H54 (cell line): ENCODE results near the gene P3H3.

Source experiments
- DNase-seq: peaks from one replicate; pipeline ENCODE4 v3.0.0; 2011; ENCODE audit warnings: low spot score, mixed read lengths; ENCODE audit not compliant: insufficient read length
- FAIRE-seq: peaks from 3 replicates; lab custom pipeline; 2011; peaks lifted over from hg19 to GRCh38; lab: Jason Lieb, UNC
- POLR2A ChIP-seq: IDR thresholded peaks from 2 replicates; pipeline ENCODE4 v1.6.1; 2011; ENCODE audit warnings: low read depth, mild to moderate bottlenecking, low read length

Gene P3H3

DNA sequence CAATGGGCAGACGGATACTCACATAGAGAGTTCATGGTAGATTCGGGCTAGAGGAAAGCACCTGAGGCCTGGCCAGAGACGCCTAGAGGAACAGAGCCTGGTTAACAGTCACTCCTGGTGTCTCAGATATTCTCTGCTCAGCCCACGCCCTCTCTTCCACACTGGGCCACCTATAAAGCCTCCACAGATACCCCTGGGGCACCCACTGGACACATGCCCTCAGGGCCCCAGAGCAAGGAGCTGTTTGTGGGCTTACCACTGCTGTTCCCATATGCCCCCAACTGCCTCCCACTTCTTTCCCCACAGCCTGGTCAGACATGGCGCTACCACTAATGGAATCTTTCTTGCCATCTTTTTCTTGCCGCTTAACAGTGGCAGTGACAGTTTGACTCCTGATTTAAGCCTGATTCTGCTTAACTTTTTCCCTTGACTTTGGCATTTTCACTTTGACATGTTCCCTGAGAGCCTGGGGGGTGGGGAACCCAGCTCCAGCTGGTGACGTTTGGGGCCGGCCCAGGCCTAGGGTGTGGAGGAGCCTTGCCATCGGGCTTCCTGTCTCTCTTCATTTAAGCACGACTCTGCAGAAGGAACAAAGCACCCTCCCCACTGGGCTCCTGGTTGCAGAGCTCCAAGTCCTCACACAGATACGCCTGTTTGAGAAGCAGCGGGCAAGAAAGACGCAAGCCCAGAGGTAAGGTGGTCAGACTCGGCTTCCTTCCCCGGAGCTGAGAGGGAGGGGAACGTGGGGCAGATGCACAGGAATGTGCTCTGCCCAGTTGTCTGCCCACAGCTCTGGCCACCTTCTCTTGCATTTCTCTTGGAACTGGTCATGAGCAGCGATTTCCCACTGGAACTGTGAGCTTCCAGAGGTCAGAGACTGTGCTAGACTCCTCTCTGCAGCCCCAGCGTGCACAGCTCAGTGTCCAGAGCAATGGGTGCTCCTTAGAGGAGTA lies 39.0 kb upstream of the P3H3 start, which contains the start of gene CD4:
CD4 (plus strand) TSS at position 557 of the 953 bp plus-strand sequence. CDS start 10,611 bp downstream, outside the sequence.
- FAIRE-seq (no peak), DNase-seq (no peak)
- TF ChIP-seq POLR2A, result no peak

DNA sequence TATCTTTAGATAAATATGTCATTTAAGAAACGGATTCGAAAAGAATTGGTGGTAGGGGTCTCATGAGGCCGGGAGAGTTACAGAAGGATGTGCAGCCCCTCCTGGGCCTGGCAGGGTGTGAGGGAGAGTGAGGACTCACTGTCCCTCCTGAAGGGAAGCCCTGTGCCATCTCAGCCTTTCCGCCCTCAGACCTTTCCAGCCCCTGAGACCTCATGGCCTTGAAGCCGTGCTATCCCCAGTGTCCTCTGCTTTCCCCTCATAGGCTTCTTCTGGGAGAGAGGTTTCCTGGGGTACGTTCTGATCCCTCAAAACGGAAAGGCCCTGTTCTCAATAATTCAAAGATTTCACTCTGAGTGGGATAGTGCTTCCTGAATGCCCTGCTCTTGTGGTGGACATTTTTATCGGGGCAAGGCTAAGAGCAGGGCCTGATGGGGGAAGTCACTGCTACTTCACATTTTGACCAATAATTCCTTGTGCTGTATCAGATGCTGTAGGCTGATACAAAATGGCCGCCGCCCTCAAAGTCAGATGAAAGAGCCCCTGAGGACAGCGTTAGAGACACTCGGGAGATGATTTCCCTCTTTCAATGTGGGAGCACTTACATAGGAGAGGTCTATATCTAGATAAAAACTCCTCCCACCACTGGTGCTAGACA lies 37.6 kb upstream of the P3H3 start:
- FAIRE-seq, result no peak
- TF ChIP-seq POLR2A, result no peak

DNA sequence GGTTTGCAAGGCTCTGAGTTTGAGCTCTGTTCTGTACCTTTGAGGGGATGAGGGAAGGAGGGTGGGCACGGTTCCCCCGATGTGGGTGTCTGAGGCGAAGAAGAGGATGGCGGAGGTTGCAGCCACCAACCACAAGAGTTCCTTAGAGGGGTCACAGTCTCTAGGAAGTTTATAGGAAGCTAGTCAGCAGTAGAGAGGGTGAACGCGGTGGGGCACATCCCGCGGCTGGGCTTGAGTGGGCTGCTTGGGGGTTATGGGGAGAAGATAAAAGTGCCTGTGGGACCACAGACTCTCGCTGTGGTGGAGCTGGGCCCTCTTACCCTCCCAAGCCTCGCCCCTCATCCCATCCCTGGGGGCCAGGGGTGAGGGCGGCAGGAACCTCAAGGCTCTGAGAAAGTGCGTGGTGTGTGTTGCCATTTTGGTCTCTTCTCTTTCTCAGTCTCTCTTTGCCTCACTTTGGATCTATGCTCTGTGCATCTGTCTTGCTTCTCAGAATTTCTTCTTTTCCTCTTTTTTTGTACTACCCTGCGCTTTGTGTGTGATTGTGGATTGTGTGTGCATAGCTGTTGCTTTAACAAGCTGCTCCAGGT lies 36.2 kb upstream of the P3H3 start:
- TF ChIP-seq POLR2A, result no peak
- FAIRE-seq (no peak), DNase-seq (no peak)

More for the DNA sequence above, 37.6 kb upstream of the P3H3 start:
- DNase-seq, result no peak

DNA sequence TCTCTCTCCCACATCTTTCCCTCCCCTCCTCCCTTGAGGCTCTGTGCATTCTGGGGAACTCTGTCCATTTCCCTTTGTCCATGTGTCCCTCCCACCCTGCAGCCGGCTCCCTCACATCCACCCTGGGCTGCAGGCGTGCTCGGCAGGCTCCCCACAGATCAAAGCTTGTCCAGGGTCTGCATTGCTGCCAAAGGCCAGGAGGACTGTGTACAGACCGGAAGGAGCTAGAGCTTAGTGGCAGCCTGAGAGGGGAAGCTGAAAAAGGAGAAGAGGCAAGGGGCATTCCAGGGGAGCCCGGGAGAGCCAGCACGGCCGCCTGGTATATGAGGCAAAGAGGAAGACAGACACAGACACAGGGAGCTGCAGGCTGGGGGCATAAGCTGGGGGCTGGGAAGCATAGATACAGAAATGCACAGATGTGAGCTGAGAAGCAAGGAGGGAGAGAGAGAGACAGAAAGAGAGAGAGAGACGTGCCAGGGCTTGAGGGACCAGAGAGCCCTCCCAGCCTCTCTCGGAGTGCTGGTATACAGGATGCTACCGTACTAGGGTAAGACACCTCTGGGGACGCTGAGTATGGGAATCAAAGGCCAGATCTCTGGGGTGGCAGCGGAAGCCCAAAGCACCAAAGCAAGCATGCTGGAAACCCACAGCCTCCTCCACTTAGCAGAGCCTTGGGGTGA lies 35.5 kb upstream of the P3H3 start:
- DNase-seq (no peak), FAIRE-seq (no peak)
- no peak for TF ChIP-seq POLR2A

DNA sequence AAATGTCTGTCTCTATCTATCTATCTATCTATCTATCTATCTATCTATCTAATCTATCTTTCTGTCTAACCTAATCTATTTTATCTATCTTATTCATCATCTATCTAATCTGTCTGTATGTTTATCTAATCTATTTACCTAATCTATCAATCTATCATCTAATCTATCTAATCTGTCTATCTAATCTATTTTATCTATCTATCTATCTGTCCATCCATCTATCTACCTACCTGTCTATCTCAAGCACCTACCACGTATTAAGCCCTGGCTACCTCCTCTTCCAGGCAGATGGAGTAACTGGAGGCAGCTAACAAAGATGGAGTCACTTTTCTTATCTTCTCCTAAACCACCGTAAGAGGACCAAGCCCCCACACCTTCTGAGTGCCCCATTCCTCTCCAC lies 33.1 kb upstream of the P3H3 start:
- TF ChIP-seq POLR2A, result no peak
- FAIRE-seq (no peak), DNase-seq (no peak)

DNA sequence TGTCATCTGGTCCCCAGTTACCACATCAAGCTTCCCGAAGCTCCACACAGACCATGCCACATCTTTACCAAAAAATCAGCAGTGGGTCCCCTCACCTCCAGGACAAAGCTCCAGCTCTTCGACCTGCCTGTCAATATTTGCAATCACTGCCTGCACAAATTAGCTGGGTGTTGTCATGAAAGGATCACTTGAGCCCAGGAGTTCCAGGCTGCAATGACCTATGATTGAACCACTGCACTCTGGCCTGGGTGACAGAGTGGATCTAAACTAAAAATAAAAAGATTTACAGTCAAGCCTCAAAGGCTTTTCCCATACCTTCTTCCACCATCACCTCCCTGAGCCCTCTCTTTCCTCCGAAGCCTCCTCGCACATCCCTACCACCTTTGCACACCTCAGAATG lies 31.6 kb upstream of the P3H3 start:
- TF ChIP-seq POLR2A, result no peak
- DNase-seq (no peak), FAIRE-seq (no peak)

DNA sequence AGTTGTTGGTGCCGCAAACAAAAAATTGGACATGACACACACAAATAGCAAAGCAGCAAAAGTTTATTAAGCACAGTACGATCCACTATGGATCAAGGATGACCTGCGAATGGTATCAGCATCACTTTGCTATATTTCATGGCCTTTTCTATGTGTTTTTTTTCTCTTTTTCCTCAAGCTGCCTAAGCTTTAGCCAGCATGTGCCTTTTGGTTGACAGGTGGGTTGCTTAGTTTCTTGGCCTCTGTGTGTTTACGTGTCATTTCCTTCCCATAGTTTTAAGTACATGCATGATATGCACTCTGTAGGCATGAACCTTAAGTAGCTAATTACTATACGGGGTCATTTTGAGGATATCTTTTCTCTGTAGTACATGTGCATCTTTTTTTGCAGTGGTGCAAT lies 29.1 kb upstream of the P3H3 start:
- DNase-seq (no peak), FAIRE-seq (no peak)
- TF ChIP-seq POLR2A, result no peak

DNA sequence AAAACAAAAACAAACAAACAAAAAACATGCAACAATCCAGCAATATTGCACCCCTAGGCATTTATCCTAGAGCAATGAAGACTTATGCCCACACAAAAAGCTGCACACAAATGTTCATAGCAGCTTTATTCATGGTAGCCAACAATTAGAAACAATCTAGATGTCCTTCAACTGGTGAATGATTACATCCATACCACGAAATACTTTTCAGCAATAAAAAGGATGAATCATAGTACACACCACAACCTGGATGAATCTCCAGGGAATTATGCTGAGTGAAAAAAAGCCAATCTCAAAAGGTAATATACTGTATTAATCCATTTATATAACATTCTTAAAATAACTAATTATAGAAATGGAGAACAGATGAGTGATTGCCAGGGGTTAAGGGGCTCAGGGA lies 21.0 kb upstream of the P3H3 start:
- TF ChIP-seq POLR2A, result no peak
- FAIRE-seq, result no peak
- DNase-seq, result no peak

DNA sequence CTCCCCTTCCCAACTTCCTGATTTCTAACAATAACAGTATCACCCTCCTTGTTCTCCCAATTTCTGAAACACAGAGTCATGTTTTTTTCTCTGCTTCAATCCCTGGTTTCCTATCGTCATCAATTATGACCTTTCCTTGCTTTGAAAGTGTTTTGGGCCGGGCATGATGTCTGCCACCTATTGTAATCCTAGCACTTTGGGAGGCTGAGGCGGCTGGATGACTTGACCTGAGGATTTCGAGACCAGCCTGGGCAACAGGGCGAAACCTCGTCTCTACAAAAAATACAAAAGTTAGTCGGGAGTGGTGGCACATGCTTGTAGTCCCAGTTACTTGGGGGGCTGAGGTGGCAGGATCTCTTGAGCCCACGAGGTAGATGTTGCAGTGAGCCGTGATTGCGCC lies 19.2 kb upstream of the P3H3 start:
- no peak for TF ChIP-seq POLR2A
- FAIRE-seq, result no peak
- DNase-seq, result no peak

DNA sequence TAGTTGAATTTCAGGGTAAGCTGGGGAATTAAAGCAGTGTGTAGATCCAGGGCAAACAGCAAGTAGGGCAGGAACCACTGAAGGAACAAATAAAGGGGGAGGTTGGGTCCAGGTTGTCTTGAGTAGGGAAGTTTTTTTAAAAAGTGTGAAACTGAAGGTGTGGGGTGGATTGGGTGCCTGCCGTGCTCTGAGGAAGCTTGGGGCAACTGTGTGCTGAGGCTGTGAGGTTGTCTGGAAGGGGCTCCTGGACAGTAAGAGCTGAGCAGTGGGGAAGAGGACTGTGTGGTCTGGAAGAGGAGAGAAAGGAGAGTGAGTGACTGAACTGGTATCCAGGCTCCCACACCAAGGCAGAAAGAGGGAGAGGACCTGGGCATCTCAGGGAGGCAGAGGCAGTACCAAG lies 17.4 kb upstream of the P3H3 start:
- TF ChIP-seq POLR2A, result no peak

DNA sequence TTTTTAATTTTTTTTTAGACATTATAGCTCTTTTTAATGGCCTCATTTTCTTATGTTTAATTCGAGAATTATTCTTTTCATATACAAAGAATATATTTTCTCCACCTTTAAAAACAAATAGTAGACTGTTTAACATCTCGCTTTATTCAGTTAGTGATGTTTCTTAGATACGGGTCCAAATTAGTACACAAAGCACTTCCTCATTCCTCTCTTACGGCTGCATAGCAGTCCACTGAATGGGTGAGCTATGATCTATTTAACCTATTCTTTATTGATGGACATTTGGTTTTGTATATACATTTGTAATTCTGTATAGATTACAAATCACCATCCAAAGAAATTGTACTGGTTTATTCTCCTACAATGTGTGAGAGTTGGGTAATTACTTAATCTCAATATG lies 14.8 kb upstream of the P3H3 start:
- FAIRE-seq (no peak), DNase-seq (no peak)
- TF ChIP-seq POLR2A, result no peak

More for the DNA sequence above, 17.4 kb upstream of the P3H3 start:
- DNase-seq, result no peak
- FAIRE-seq, result no peak

DNA sequence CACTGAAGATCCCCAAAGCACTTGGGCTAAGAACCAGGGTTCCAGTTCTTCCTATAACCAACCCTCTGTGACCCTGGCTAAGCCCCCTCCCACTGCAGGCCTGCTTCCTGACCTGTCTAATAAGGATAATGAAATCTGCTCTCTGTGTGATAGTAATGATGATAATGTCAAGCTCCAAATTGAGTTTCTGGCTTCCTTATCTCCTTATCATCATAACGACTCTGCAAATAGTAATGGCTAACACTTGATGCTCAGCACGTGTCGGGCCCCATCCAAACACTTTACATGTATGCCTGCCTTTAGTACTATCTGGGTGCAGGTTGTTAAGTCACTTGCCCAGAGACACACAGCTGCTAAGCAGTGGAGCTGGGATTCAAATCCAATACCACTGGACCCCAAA lies 11.6 kb upstream of the P3H3 start:
- FAIRE-seq (no peak), DNase-seq (no peak)
- no peak for TF ChIP-seq POLR2A

DNA sequence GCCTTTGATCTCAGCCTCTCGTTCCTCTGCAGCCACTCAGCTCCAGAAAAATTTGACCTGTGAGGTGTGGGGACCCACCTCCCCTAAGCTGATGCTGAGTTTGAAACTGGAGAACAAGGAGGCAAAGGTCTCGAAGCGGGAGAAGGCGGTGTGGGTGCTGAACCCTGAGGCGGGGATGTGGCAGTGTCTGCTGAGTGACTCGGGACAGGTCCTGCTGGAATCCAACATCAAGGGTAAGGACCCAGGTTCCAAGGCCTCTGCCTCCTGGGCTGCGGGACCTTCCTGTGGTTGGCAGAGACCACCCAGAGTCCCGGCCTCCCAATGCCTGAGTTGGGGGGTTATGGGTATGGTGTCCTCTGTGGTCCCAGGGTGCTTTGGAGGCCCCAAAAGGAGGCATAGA lies 11.1 kb upstream of the P3H3 start:
- no peak for DNase-seq
- TF ChIP-seq POLR2A, result no peak
- FAIRE-seq, result no peak

DNA sequence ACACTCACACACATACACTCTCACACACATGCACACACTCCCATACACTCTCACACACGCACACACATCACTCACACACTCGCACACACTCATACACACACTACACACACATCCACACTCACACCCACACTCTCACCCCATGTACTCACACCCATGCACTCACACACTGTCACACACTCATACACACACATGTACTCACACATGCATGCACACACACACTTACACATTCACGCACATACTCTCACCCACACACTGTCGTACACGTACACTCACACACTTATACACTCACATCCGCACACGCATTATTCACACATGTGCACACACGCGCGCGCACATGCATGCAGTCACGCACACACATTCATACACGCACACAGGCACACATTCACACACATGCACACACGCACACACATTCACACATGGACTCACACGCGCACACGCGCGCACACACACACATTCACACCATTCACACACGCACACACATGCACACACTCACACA lies 10.5 kb upstream of the P3H3 start:
- TF ChIP-seq POLR2A, result no peak
- DNase-seq (no peak), FAIRE-seq (no peak)
